ENCODE data around the gene MCOLN1. TPM values are rescaled to one million over a fixed set of nuclear protein-coding genes. Genes with fewer than 3 reads are reported as not detected.

Gene MCOLN1
- total and polyA plus RNA-seq, 9 of the 15 experiments (the other 6 are each of a cell fraction or from before 2014, with no cell fraction given): 0.25 to 15.4 (median 7.1) TPM

DNA sequence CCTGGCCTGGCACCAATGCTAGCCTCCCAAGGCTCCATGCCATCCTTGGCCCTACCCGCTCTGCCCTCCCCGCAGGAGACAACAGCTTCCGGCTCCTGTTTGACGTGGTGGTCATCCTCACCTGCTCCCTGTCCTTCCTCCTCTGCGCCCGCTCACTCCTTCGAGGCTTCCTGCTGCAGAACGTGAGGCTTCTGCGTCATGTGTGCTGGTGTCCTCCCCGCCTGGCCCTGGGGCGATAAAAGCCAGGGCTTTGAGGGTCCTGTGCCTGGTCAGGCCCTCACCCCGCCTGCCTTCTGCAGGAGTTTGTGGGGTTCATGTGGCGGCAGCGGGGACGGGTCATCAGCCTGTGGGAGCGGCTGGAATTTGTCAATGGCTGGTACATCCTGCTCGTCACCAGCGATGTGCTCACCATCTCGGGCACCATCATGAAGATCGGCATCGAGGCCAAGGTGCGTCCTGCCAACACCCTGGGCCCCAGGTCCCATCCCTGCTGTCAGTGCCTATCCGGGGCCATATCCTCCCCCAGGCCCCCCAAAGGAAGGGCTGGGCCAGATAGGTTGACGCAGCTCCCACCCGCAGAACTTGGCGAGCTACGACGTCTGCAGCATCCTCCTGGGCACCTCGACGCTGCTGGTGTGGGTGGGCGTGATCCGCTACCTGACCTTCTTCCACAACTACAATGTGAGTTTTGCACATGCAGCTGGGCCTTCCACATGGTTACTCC is 6.3 kb downstream of the MCOLN1 start:
- WGBS (ENCODE audit: insufficient coverage, low coverage, missing lambda C conversion rate): 90% methylated on average over 27 of the region's 32 CpGs
- Histone ChIP-seq H3K79me2 (ENCODE audit: control insufficient read depth, insufficient read depth, low read length) (no peaks in the 10 kb centered on the region), H3K9me3 (replicated peaks; ENCODE audit: control insufficient read depth, insufficient read depth, low read depth, low read length) (no peaks in the 10 kb centered on the region), H3K27ac (ENCODE audit: extremely low read depth, low read depth, low read length) (no peak overlapping the region), H3K4me2 (ENCODE audit: insufficient read depth, low read length) (no peak overlapping the region), H3K9me1 (ENCODE audit: control insufficient read depth, insufficient read depth, low read length) (no peaks in the 10 kb centered on the region), H3K36me3 (ENCODE audit: control insufficient read depth, insufficient read depth, low read length) (peaks cover 18% of the 10 kb centered on the region; the same call in 1 of the 3 replicates), H2AFZ (ENCODE audit: low read depth, low read length) (no peak overlapping the region), H3K4me3 (no peak overlapping the region), H3K4me1 (replicated peaks in 1 of 2; ENCODE audit: control insufficient read depth in 2 of 2, insufficient read depth in 2 of 2, low read length in 2 of 2) (peaks cover 3 to 25% of the 10 kb centered on the region in 2 experiments; a peak in 4 of 5 replicates), H3K27me3 (ENCODE audit: control insufficient read depth in 2 of 2, insufficient read depth in 2 of 2, low read length in 2 of 2) (no peaks in the 10 kb centered on the region), H3K9ac (ENCODE audit: insufficient read depth in 1 of 2, low read depth in 2 of 2, low read length in 2 of 2) (peak overlapping the region in 1 of 2 experiments; percentile 58; a peak in 1 of 4 replicates), H4K20me1 (replicated peaks; ENCODE audit: control insufficient read depth, insufficient read depth, low read length) (no peaks in the 10 kb centered on the region)
- ChIA-PET POLR2A (interaction anchor here (0.5 kb wide), 1 partner anchor 33 kb away, joined by 3 read pairs; no protein-coding TSS in a partner anchor), CTCF (ENCODE audit: low intra/inter-chr PET ratio) (no interaction called here)
- in situ Hi-C loops (cut with MboI) (no loop called here), intact Hi-C loops (cut with micrococcal nuclease) (no loop called here)
- FAIRE-seq (no peak), DNase-seq (ENCODE audit: extremely low read depth in 1 of 4, low spot score in 3 of 4) (no peak), ATAC-seq (no peak)
- BruUV-seq (replicated peaks): no TSS peak
- TF ChIP-seq, protein P1, sequence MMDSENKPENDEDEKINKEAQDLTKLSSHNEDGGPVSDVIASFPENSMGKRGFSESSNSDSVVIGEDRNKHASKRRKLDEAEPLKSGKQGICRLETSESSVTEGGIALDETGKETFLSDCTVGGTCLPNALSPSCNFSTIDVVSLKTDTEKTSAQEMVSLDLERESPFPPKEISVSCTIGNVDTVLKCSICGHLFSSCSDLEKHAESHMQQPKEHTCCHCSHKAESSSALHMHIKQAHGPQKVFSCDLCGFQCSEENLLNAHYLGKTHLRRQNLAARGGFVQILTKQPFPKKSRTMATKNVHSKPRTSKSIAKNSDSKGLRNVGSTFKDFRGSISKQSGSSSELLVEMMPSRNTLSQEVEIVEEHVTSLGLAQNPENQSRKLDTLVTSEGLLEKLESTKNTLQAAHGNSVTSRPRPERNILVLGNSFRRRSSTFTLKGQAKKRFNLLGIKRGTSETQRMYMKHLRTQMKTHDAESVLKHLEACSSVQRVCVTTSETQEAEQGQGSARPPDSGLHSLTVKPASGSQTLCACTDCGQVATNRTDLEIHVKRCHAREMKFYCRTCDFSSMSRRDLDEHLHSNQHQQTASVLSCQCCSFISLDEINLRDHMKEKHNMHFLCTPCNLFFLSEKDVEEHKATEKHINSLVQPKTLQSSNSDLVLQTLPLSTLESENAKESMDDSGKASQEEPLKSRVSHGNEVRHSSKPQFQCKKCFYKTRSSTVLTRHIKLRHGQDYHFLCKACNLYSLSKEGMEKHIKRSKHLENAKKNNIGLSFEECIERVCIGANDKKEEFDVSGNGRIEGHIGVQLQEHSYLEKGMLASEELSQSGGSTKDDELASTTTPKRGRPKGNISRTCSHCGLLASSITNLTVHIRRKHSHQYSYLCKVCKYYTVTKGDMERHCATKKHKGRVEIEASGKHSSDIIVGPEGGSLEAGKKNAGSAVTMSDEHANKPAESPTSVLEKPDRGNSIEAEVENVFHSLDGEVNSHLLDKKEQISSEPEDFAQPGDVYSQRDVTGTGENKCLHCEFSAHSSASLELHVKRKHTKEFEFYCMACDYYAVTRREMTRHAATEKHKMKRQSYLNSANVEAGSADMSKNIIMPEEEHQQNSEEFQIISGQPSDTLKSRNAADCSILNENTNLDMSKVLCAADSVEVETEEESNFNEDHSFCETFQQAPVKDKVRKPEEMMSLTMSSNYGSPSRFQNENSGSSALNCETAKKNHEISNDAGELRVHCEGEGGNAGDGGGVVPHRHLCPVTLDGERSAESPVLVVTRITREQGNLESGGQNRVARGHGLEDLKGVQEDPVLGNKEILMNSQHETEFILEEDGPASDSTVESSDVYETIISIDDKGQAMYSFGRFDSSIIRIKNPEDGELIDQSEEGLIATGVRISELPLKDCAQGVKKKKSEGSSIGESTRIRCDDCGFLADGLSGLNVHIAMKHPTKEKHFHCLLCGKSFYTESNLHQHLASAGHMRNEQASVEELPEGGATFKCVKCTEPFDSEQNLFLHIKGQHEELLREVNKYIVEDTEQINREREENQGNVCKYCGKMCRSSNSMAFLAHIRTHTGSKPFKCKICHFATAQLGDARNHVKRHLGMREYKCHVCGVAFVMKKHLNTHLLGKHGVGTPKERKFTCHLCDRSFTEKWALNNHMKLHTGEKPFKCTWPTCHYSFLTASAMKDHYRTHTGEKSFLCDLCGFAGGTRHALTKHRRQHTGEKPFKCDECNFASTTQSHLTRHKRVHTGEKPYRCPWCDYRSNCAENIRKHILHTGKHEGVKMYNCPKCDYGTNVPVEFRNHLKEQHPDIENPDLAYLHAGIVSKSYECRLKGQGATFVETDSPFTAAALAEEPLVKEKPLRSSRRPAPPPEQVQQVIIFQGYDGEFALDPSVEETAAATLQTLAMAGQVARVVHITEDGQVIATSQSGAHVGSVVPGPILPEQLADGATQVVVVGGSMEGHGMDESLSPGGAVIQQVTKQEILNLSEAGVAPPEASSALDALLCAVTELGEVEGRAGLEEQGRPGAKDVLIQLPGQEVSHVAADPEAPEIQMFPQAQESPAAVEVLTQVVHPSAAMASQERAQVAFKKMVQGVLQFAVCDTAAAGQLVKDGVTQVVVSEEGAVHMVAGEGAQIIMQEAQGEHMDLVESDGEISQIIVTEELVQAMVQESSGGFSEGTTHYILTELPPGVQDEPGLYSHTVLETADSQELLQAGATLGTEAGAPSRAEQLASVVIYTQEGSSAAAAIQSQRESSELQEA (IDR thresholded peaks at IDR 0.05; ENCODE audit: low read depth): no peak

Data from K562 (cell line).